Heart right ventricle (tissue), 16 donors: ENCODE data around the gene SLU7. TPM values are rescaled to one million over a fixed set of nuclear protein-coding genes. Genes with fewer than 3 reads are reported as not detected.

Experiments used
- ATAC-seq, 8 donors: fragments of 200-7000 bp; cut with Tn5 transposase; one replicate each; pipeline ENCODE4 v1.9.1; 2020; ENCODE audit warnings: mild to moderate bottlenecking in 8 of 8, moderate library complexity in 8 of 8, moderate number of reproducible peaks in 1 of 8
- DNase-seq, 2 donors: peaks; one replicate each; pipeline ENCODE4 v3.0.0-alpha.2; 2020
- H3K27ac ChIP-seq, 10 donors: fragments of 200-600 bp; sonication (generic) in 2 of 10; one replicate each; pipeline versions ENCODE4 v1.5.0 to v1.8.0; 2020 to 2022; ENCODE audit warnings: mild to moderate bottlenecking in 3 of 10
- H3K27me3 ChIP-seq, 7 donors: fragments of 200-600 bp; one replicate each; pipeline ENCODE4 v1.8.0; 2021 to 2022; ENCODE audit warnings: mild to moderate bottlenecking in 2 of 7
- H3K36me3 ChIP-seq, 9 donors: fragments of 200-600 bp; sonication (generic) in 1 of 9; one replicate each; pipeline versions ENCODE4 v1.5.0 to v1.8.0; 2020 to 2022; ENCODE audit warnings: mild to moderate bottlenecking in 2 of 9
- H3K4me1 ChIP-seq, 9 donors: fragments of 200-600 bp; sonication (generic) in 1 of 9; one replicate each; pipeline versions ENCODE4 v1.5.0 to v1.8.0; 2020 to 2022; ENCODE audit warnings: mild to moderate bottlenecking in 4 of 9
- H3K4me3 ChIP-seq, 10 donors: fragments of 200-600 bp; sonication (generic) in 2 of 10; one replicate each; pipeline versions ENCODE4 v1.5.0 to v1.8.0; 2020 to 2022; ENCODE audit warnings: mild to moderate bottlenecking in 7 of 10, moderate library complexity in 2 of 10
- H3K9me3 ChIP-seq, 11 donors: fragments of 200-600 bp in 10 of 11; sonication (generic) in 2 of 11; one replicate each; pipeline versions ENCODE4 v1.5.0 to v1.8.0; 2013 to 2022; ENCODE audit warnings: mild to moderate bottlenecking in 2 of 11, control low read depth in 1 of 11, moderate library complexity in 1 of 11
- CTCF ChIP-seq, 9 donors: fragments of 200-600 bp; sonication (generic) in 2 of 9; IDR thresholded peaks; one replicate each; pipeline versions ENCODE4 v1.5.0 to v1.8.0; 2021 to 2022; ENCODE audit warnings: antibody characterized with exemption in 9 of 9, mild to moderate bottlenecking in 5 of 9, moderate library complexity in 1 of 9
- WGBS, 2 donors: extraction: QIAGEN DNeasy Blood & Tissue Kit; methylation state at CpG; one replicate each; pipeline ENCODE4 v1.1.7; 2013; ENCODE audit warnings: inconsistent platforms in 1 of 2; 5-methylcytosine and 5-hydroxymethylcytosine counted together
- intact Hi-C, 10 donors: fragments of 100-400 bp; cut with DNase I; formaldehyde crosslinking; loops; one replicate each; pipeline versions ENCODE4 v1.11.1 to v1.14.2; 2022
- polyA plus RNA-seq, 2 donors: library from polyadenylated mRNA; stranded (reverse); fragments of 200-250 nt; gene quantifications; one replicate each; pipeline ENCODE4 v1.2.3, GENCODE V29; 2013
- total RNA-seq, 10 donors: library from RNA; stranded (reverse); fragmentation: NEBNext Ultra II Directional in 3 of 10; extraction: Animal tissue kit (Norgen Biotek cat#: 25700) in 3 of 10; gene quantifications; one replicate each; pipeline versions ENCODE4 v1.2.1 to v1.2.4, GENCODE V29; 2021 to 2023
- donor health status: Arrhythmogenic right ventricular cardiomyopathy.
- donor health status: ischemic (EF 13 %, LVEDD 7.1; RV severe dilation, severe dysfunction).
- donor health status: healthy with polysubstance abuse.
- donor health status: DM: no; HTN: yes; CAD: no.
- donor health status: DM: no; HTN: no; CAD: no.
- donor health status: ischemic (EF 25% LVEDD 6.9; RV normal size, moderate dysfunction).
- donor health status: ischemic (EF 25% LVEDD 5.7; RV mildly dilated, moderate dysfunction).
- donor health status: healthy.
- donor health status: DM: yes; HTN: yes; CAD: no.
- donor health status: Ischemic cardiomyopathy.
- donor health status: ischemic (EF 35%, LVEDD 5.7; RV mildly dilated, moderate dysfunction).
- donor health status: nonischemic (EF 11% LVEDD 7.7; RV severe dilation, severe dysfunction).
- donor health status: DM: yes; HTN: yes; CAD: no.
- donor health status: PGD.
- donor health status: ischemic (EF 29% LVEDD 5.4; RV normal size, mild dysfunction).
- donor health status: nonischemic (EF 23%, LVEDD 6.1; RV moderate dilation, normal function).

The SLU7 gene
- total and polyA plus RNA-seq, 12 donors = 19.2 to 62.4 (median 40.6) TPM

- H3K4me1 ChIP-seq = no peaks in the 10 kb centered on the region
- ATAC-seq = no peak
- no peak for DNase-seq
- H3K9me3 ChIP-seq = peaks cover 0 to 22% (median 11%) of the 10 kb centered on the region in 11 donors
- H3K27ac ChIP-seq = no peak overlapping the region
- intact Hi-C loops = loop anchor here in 3 of 10 donors (5.0 to 10.0 kb wide), 3 partner anchors 188 to 363 kb away; no protein-coding TSS in a partner anchor
- H3K4me3 ChIP-seq = no peak overlapping the region
- no peaks in the 10 kb centered on the region for H3K27me3 ChIP-seq
- no peaks in the 10 kb centered on the region for H3K36me3 ChIP-seq
- no peak for TF ChIP-seq CTCF (IDR thresholded peaks at IDR 0.05)
These were observed 33.4 kb downstream of the SLU7 start for GRCh38 chr5:160385496-160385895.

DNA sequence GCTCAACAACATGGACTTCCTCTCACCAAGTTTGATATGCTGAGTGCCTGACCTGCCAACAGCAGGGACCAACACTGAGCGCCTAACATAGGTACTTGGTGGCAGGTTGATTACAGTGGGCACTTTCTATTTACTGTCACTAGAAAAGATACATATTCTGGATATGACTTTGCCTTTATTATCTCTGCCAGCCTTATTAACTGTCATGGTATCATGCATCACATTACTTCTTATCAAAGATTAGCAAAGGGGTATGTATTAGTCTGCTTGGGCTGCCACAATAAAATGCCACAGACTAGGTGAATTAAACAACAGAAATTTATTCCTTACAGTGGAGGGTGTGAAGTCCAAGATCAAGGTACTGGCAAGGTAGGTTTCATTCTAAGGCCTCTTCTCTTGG is 34.2 kb downstream of the SLU7 start:
- Histone ChIP-seq H3K27ac (no peak overlapping the region), H3K4me1 (peaks cover 0 to 4% (median 0%) of the 10 kb centered on the region in 9 donors), H3K36me3 (no peaks in the 10 kb centered on the region), H3K4me3 (no peak overlapping the region), H3K27me3 (no peaks in the 10 kb centered on the region), H3K9me3 (peaks cover 0 to 22% (median 11%) of the 10 kb centered on the region in 11 donors)
- intact Hi-C loops = loop anchor here in 3 of 10 donors (5.0 to 10.0 kb wide), 3 partner anchors 187 to 362 kb away; no protein-coding TSS in a partner anchor
- TF ChIP-seq CTCF (IDR thresholded peaks at IDR 0.05) = no peak
- 97 to 100% methylated on average over 1 of the region's 1 CpG for WGBS, 2 donors
- no peak for ATAC-seq
- no peak for DNase-seq

DNA sequence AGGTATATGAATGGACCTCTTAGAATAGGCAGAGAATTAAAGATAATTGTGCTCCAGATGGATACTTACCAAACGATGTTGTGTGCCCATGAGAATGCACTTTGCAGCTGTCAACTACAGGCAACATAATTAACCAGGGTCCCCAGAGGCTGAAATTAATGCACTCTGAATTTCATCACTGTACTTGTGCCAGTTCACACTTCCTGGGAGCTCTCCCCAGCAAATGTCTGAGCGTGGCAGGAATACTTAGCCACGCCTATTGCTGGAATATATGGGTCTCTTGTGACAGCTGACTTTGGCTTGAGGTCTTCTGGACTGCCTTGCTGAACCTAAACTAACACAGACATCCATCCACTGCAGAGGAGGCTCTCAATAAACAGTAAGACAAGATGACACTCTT is 36.5 kb downstream of the SLU7 start:
- H3K27me3 ChIP-seq = no peaks in the 10 kb centered on the region
- H3K36me3 ChIP-seq = no peaks in the 10 kb centered on the region
- no peak overlapping the region for H3K27ac ChIP-seq
- no peak overlapping the region for H3K4me3 ChIP-seq
- no peak for DNase-seq
- H3K4me1 ChIP-seq = peaks cover 0 to 5% (median 0%) of the 10 kb centered on the region in 9 donors
- intact Hi-C loops = loop anchor here in 1 of 10 donors (10.0 kb wide), 1 partner anchor 278 kb away; no protein-coding TSS in a partner anchor
- no peak for ATAC-seq
- 56 to 58% methylated on average over 3 of the region's 3 CpGs for WGBS, 2 donors
- peaks cover 0 to 12% (median 4%) of the 10 kb centered on the region in 11 donors for H3K9me3 ChIP-seq
- no peak for TF ChIP-seq CTCF (IDR thresholded peaks at IDR 0.05)

DNA sequence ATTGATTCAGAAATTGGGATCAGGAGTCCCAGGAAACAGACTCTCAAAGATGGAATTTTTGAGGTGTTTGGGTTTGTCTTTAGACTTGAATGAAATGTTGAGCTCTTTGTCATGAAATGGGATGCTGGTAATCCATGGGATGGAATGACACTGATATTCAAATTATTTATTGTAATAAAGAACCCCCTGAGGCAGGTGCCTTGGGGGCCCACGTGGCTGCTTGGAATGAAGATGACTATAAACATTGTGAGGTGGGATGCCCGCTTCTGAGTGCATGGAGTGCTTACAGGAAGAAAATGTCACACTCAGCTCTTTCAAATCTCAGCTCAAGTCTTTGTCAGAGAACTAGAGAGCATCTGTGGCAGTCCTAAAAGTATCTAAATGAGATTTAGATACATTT is 38.8 kb downstream of the SLU7 start:
- Histone ChIP-seq H3K9me3 (no peaks in the 10 kb centered on the region), H3K4me3 (no peak overlapping the region), H3K36me3 (no peaks in the 10 kb centered on the region), H3K27ac (no peak overlapping the region), H3K4me1 (peaks cover 0 to 5% (median 0%) of the 10 kb centered on the region in 9 donors), H3K27me3 (peaks cover 0 to 5% (median 0%) of the 10 kb centered on the region in 7 donors)
- intact Hi-C loops = loop anchor here in 1 of 10 donors (10.0 kb wide), 1 partner anchor 275 kb away; no protein-coding TSS in a partner anchor
- ATAC-seq = no peak
- TF ChIP-seq CTCF (IDR thresholded peaks at IDR 0.05) = no peak
- WGBS, 2 donors = 81 to 89% methylated on average over 2 of the region's 2 CpGs
- DNase-seq = no peak
